A549 treated with RU486 at 1 μM for 4 hours (cell line): Measurements from ENCODE around the gene GPATCH4. TPM values are rescaled to one million over a fixed set of nuclear protein-coding genes. Genes with fewer than 3 reads are reported as not detected.

Experiments
- total RNA-seq: library from RNA; stranded (reverse); fragments of 200-300 nt; extraction: Qiagen RNA extraction; gene quantifications from 5 replicates; pipeline ENCODE4 v1.2.3, GENCODE V29; 2022; ENCODE audit warnings: low read depth

GPATCH4 gene
- 65.4 to 96.3 TPM (median 74.7 TPM) in 5 replicates for total RNA-seq

GRCh38 chr1:156601122-156601830 is at the start of gene GPATCH4:
Gene GPATCH4 (minus strand): TSS chr1:156601479.

DNA sequence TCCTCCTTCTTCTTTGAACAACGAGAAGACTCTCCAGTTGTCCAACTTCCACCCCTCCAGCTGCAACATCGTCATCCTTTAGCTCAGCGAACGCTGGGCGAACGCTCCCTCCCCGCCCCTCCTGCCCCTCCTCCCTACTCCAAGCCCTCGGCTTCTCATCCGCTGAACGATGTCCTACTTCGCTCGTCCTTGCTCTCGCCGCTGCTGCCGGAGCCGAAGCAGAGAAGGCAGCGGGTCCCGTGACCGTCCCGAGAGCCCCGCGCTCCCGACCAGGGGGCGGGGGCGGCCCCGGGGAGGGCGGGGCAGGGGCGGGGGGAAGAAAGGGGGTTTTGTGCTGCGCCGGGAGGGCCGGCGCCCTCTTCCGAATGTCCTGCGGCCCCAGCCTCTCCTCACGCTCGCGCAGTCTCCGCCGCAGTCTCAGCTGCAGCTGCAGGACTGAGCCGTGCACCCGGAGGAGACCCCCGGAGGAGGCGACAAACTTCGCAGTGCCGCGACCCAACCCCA is 40.5 kb upstream of the GPATCH4 start, which contains the start of gene BCAN:
BCAN (plus strand) TSS at position 357 of the 504 bp plus-strand sequence. CDS start 3,938 bp downstream, outside the sequence.

GRCh38 chr1:156618853-156619581 is 17.7 kb upstream of the GPATCH4 start, which contains the start of gene HAPLN2:
Gene HAPLN2 (plus strand): TSS chr1:156619415. CDS start chr1:156623491, 4,076 bp downstream.

GRCh38 chr1:156591432-156592157 is 9.7 kb downstream of the GPATCH4 start, which contains the start of gene NAXE:
Gene NAXE (plus strand): TSS chr1:156591776. CDS start chr1:156591805, 29 bp downstream.

GRCh38 chr1:156579472-156579871 is 21.8 kb downstream of the GPATCH4 start, which contains the start of gene TTC24:
Gene TTC24 (plus strand): TSS chr1:156579723. CDS start chr1:156581365, 1,642 bp downstream.

GRCh38 chr1:156571919-156572662 is 29.2 kb downstream of the GPATCH4 start, which contains the start of gene IQGAP3:
Gene IQGAP3 (minus strand): TSS chr1:156572565. CDS start chr1:156572529, 36 bp downstream.

Other genes with a start within 250 kb of the GPATCH4 start
- gene RHBG, start 232.3 kb downstream of the GPATCH4 start, total RNA-seq: not detected in 5 replicates
- 22.6 to 36.0 TPM (median 31.5 TPM) in 5 replicates for gene MEF2D, start 100.7 kb downstream of the GPATCH4 start, total RNA-seq
- gene IQGAP3, start 28.9 kb downstream of the GPATCH4 start, total RNA-seq: 11.6 to 18.6 TPM (median 15.8 TPM) in 5 replicates
- gene TTC24, start 21.8 kb downstream of the GPATCH4 start, total RNA-seq: not detected in 5 replicates
- 136 to 185 TPM (median 163 TPM) in 5 replicates for gene NAXE, start 9.7 kb downstream of the GPATCH4 start, total RNA-seq
- gene HAPLN2, start 17.9 kb upstream of the GPATCH4 start, total RNA-seq: 0.13 to 0.14 TPM in 2 of 5 replicates, not detected in the others
- gene BCAN, start 40.6 kb upstream of the GPATCH4 start, total RNA-seq: 0.06 TPM in 1 of 5 replicates, not detected in the others
- gene NES, start 75.9 kb upstream of the GPATCH4 start, total RNA-seq: 1.2 to 1.7 TPM (median 1.3 TPM) in 5 replicates
- gene CRABP2, start 104.1 kb upstream of the GPATCH4 start, total RNA-seq: 11.5 to 19.1 TPM (median 11.6 TPM) in 5 replicates
- 19.5 to 25.1 TPM (median 23.8 TPM) in 5 replicates for gene METTL25B, start 127.0 kb upstream of the GPATCH4 start, total RNA-seq
- 46.4 to 55.1 TPM (median 48.6 TPM) in 5 replicates for gene ISG20L2, start 127.3 kb upstream of the GPATCH4 start, total RNA-seq
- gene MRPL24, start 139.6 kb upstream of the GPATCH4 start, total RNA-seq: 175 to 219 TPM (median 189 TPM) in 5 replicates
- gene HDGF, start 150.2 kb upstream of the GPATCH4 start, total RNA-seq: 455 to 489 TPM (median 463 TPM) in 5 replicates
- 67.6 to 90.1 TPM (median 73.5 TPM) in 5 replicates for gene PRCC, start 166.1 kb upstream of the GPATCH4 start, total RNA-seq
- 2.1 to 5.6 TPM (median 3.6 TPM) in 5 replicates for gene SH2D2A, start 215.4 kb upstream of the GPATCH4 start, total RNA-seq